Measurements from ENCODE around the gene KREMEN2. TPM values are rescaled to one million over a fixed set of nuclear protein-coding genes. Genes with fewer than 3 reads are reported as not detected.

The KREMEN2 gene
- total RNA-seq, 1 experiment from 2014 or later, result not detected

GRCh38 chr16:3003582-3004270, 39.7 kb downstream of the KREMEN2 start:
- Histone ChIP-seq H3K9me3 (replicated peaks) (no peaks in the 10 kb centered on the region), H3K27me3 (replicated peaks) (peaks cover 79% of the 10 kb centered on the region), H3K4me1 (replicated peaks) (no peaks in the 10 kb centered on the region), H3K36me3 (no peaks in the 10 kb centered on the region), H3K27ac (no peak overlapping the region), H3K4me3 (no peak overlapping the region; the same call in 1 of the 2 replicates)
- DNase-seq (ENCODE audit: low read depth in 1 of 2, low spot score in 2 of 2), result peak; percentile 94 to 97

DNA sequence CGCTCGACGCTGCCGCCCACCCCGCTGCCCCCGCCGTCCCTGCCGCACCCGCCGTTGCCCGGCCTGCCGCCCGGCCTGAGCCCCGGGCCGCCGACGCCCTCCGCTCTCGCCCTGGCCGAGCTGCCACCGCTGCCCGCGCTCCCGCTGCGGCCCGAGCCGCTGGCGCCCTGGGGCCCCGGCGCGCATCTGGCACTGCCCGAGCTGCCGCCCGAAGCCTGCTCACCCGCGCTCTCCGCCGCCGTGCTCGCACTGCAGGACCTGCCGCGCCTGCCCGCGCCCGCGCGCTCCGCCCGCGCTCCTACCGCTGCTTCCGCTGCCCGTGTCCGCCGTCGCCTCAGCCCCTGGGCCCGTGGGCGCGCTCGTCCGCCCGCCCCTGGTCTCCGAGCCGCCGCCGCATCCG, 40.2 kb downstream of the KREMEN2 start:
- no peak overlapping the region; the same call in 1 of the 2 replicates for H3K4me3 ChIP-seq

GRCh38 chr16:3004781-3005284, 40.8 kb downstream of the KREMEN2 start:
- H3K4me1 ChIP-seq (replicated peaks), result no peaks in the 10 kb centered on the region
- H3K4me3 ChIP-seq, result no peak overlapping the region
- no peak overlapping the region for H3K27ac ChIP-seq
- no peaks in the 10 kb centered on the region for H3K36me3 ChIP-seq
- no peak for DNase-seq (ENCODE audit: low read depth in 1 of 2, low spot score in 2 of 2)
- peaks cover 82% of the 10 kb centered on the region for H3K27me3 ChIP-seq (replicated peaks)
- H3K9me3 ChIP-seq (replicated peaks), result no peaks in the 10 kb centered on the region

More for the DNA sequence above, 40.2 kb downstream of the KREMEN2 start:
- Histone ChIP-seq H3K27ac (no peak overlapping the region), H3K27me3 (replicated peaks) (peaks cover 80% of the 10 kb centered on the region), H3K36me3 (no peaks in the 10 kb centered on the region), H3K9me3 (replicated peaks) (no peaks in the 10 kb centered on the region), H3K4me1 (replicated peaks) (no peaks in the 10 kb centered on the region)
- no peak for DNase-seq (ENCODE audit: low read depth in 1 of 2, low spot score in 2 of 2)

- Histone ChIP-seq H3K4me3 (no peak overlapping the region), H3K9me3 (replicated peaks) (no peaks in the 10 kb centered on the region), H3K27ac (no peak overlapping the region), H3K4me1 (replicated peaks) (no peaks in the 10 kb centered on the region), H3K27me3 (replicated peaks) (peaks cover 75% of the 10 kb centered on the region), H3K36me3 (no peaks in the 10 kb centered on the region)
- no peak for DNase-seq (ENCODE audit: low read depth in 1 of 2, low spot score in 2 of 2)
Observed at GRCh38 chr16:3007059-3007956, 43.2 kb downstream of the KREMEN2 start.

- no peak overlapping the region for H3K27ac ChIP-seq
- no peaks in the 10 kb centered on the region; the same call in 1 of the 2 replicates for H3K4me1 ChIP-seq (replicated peaks)
- H3K27me3 ChIP-seq (replicated peaks), result peaks cover 76% of the 10 kb centered on the region
- no peaks in the 10 kb centered on the region for H3K36me3 ChIP-seq
- no peak for DNase-seq (ENCODE audit: low read depth in 1 of 2, low spot score in 2 of 2)
- no peaks in the 10 kb centered on the region for H3K9me3 ChIP-seq (replicated peaks)
- H3K4me3 ChIP-seq, result no peak overlapping the region
Observed at GRCh38 chr16:3007957-3008689, 44.0 kb downstream of the KREMEN2 start.

DNA sequence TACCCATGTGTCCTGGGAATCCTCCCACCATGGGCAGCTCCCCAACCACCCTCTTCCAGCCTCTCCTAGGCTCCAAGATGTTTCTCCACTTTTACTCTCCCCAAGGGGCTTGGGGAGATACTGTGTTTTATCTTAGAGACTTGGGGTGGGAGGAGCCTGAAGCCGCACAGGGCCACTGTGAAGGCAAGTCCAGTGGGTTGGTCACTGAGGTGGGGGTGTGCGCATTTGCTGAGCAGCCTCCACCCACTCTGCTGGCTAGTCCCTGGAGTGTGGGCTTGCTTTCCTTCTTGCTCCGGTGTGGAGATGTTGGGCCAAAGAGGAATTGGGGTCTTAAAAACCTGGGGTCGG, 44.6 kb downstream of the KREMEN2 start:
- DNase-seq (ENCODE audit: low read depth in 1 of 2, low spot score in 2 of 2), result no peak
- H3K27ac ChIP-seq, result no peak overlapping the region
- H3K27me3 ChIP-seq (replicated peaks), result peaks cover 82% of the 10 kb centered on the region
- H3K4me1 ChIP-seq (replicated peaks), result no peaks in the 10 kb centered on the region; the same call in 1 of the 2 replicates
- no peaks in the 10 kb centered on the region for H3K9me3 ChIP-seq (replicated peaks)
- H3K4me3 ChIP-seq, result no peak overlapping the region
- H3K36me3 ChIP-seq, result no peaks in the 10 kb centered on the region

DNA sequence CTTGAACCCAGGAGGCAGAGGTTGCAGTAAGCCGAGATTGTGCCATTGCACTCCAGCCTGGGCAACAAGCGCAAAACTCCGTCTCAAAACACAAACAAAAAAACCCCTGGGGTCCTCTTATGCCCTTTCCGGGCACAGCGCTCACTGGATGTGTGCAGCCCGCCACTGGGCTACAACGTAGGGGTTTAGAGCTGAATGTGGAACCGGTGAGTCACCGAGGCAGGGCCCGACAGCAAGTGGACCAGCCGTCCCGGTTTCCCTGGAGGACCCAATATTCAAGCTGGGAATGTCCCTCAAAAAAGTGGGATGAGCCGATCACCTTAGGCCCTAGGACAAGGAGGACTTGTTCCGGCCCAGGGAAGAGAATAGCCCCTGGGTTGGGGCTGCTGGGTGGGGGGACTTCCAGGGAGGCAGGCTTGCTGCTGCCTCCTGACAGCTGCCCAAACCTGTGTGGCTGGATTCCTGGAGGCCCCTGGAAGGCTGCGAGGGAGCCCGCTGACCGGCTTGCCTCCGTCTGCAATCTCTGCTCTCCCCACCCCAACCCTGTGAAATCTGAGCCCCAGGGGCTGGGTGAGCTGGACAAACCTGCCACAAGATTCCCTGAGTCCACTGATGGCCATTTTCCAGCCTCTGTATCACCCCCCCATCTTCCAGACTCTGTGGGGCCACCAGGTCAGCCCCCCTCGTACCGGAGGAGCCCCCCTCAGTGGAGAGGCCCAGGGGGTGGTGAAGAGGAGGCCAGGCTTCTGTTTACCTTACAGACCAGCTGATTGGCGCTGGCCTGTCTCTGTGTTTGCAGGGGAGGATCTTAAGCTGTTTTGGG, 45.7 kb downstream of the KREMEN2 start:
- Histone ChIP-seq H3K36me3 (no peaks in the 10 kb centered on the region), H3K27me3 (replicated peaks) (peaks cover 89% of the 10 kb centered on the region), H3K9me3 (replicated peaks) (no peaks in the 10 kb centered on the region), H3K4me1 (replicated peaks) (no peaks in the 10 kb centered on the region; the same call in 1 of the 2 replicates), H3K27ac (no peak overlapping the region), H3K4me3 (no peak overlapping the region)
- no peak for DNase-seq (ENCODE audit: low read depth in 1 of 2, low spot score in 2 of 2)

DNA sequence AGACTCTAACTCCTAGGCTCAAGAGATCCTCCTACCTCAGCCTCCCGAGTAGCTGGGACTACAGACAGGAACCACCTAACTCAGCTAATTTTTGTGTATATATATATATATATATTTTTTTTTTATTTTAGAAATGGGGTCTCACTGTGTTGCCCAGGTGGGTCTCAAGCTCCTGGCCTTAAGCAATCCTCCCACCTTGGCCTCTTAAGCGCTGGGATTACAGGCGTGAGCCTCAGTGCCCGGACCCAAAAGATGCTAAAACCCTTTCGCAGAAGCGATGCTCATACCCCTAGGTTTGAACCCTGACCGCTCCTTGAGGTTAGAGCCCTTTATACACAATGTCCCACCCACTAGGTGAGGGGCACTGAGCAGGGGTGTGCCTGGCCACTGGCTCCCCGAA, 46.4 kb downstream of the KREMEN2 start:
- H3K4me1 ChIP-seq (replicated peaks), result no peaks in the 10 kb centered on the region; the same call in 1 of the 2 replicates
- H3K4me3 ChIP-seq, result no peak overlapping the region
- DNase-seq (ENCODE audit: low read depth in 1 of 2, low spot score in 2 of 2), result no peak
- H3K27me3 ChIP-seq (replicated peaks), result peaks cover 82% of the 10 kb centered on the region
- H3K36me3 ChIP-seq, result no peaks in the 10 kb centered on the region
- no peaks in the 10 kb centered on the region for H3K9me3 ChIP-seq (replicated peaks)
- no peak overlapping the region for H3K27ac ChIP-seq

DNA sequence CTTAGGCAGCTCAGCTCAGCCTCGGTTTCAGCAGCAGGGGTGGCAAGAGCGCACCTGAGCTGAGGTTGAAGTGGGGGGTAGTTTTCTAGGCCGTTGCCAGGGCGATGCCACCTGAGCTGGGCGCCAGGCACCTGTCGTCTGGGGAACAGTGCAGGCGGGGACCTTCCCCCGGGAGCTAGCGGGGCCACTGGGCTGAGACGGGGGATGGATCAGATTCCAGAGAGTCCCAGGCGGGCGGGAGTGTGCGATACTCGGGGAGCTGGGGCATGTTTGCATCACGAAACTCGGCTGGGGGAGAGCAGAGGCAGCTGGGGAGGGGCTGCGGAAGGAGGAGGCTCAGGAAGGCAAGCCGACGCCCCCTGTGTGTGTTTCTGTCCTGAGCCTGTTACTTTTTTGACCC, 48.2 kb downstream of the KREMEN2 start:
- Histone ChIP-seq H3K27ac (no peak overlapping the region), H3K4me1 (replicated peaks) (no peaks in the 10 kb centered on the region; the same call in 1 of the 2 replicates), H3K36me3 (no peaks in the 10 kb centered on the region), H3K27me3 (replicated peaks) (peaks cover 65% of the 10 kb centered on the region), H3K4me3 (no peak overlapping the region), H3K9me3 (replicated peaks) (no peaks in the 10 kb centered on the region)
- DNase-seq (ENCODE audit: low read depth in 1 of 2, low spot score in 2 of 2), result no peak

GRCh38 chr16:3012828-3013420, 48.8 kb downstream of the KREMEN2 start, which contains the start of gene CLDN9:
TSS of gene CLDN9 (plus strand) at chr16:3012923. CDS start at chr16:3013363, 440 bp downstream.
- no peak for DNase-seq (ENCODE audit: low read depth in 1 of 2, low spot score in 2 of 2)
- Histone ChIP-seq H3K4me1 (replicated peaks) (no peaks in the 10 kb centered on the region; the same call in 1 of the 2 replicates), H3K27ac (no peak within 1 kb of the TSS), H3K9me3 (replicated peaks) (no peaks in the 10 kb centered on the region), H3K36me3 (no peaks in the 10 kb centered on the region), H3K27me3 (replicated peaks) (peaks cover 58% of the 10 kb centered on the region), H3K4me3 (no peak within 1 kb of the TSS)

GRCh38 chr16:3013491-3013951, 49.4 kb downstream of the KREMEN2 start:
- Histone ChIP-seq H3K27ac (no peak overlapping the region), H3K27me3 (replicated peaks) (peaks cover 52% of the 10 kb centered on the region), H3K9me3 (replicated peaks) (no peaks in the 10 kb centered on the region), H3K4me1 (replicated peaks) (no peaks in the 10 kb centered on the region; the same call in 1 of the 2 replicates), H3K4me3 (no peak overlapping the region), H3K36me3 (no peaks in the 10 kb centered on the region)
- no peak for DNase-seq (ENCODE audit: low read depth in 1 of 2, low spot score in 2 of 2)

- Histone ChIP-seq H3K36me3 (no peaks in the 10 kb centered on the region), H3K9me3 (replicated peaks) (no peaks in the 10 kb centered on the region), H3K4me1 (replicated peaks) (no peaks in the 10 kb centered on the region; the same call in 1 of the 2 replicates), H3K27ac (no peak overlapping the region), H3K27me3 (replicated peaks) (peaks cover 46% of the 10 kb centered on the region), H3K4me3 (no peak overlapping the region)
- DNase-seq (ENCODE audit: low read depth in 1 of 2, low spot score in 2 of 2), result no peak
Observed at GRCh38 chr16:3013998-3014690, 50.1 kb downstream of the KREMEN2 start.
